Measurements from ENCODE around the gene DIS3L2. TPM values are rescaled to one million over a fixed set of nuclear protein-coding genes. Genes with fewer than 3 reads are reported as not detected.

The DIS3L2 gene
- total RNA-seq, 1 donor from 2014 or later, result 34.3 TPM

GRCh38 chr2:231926761-231927565 is 34.5 kb upstream of the DIS3L2 start:
- Mint-ChIP-seq H3K4me3 (ENCODE audit: unreplicated experiment) (peak overlapping the region; percentile 53), H3K9me3 (ENCODE audit: unreplicated experiment) (no peaks in the 10 kb centered on the region), H3K27me3 (ENCODE audit: unreplicated experiment) (peaks cover 74% of the 10 kb centered on the region), H3K27ac (ENCODE audit: unreplicated experiment) (no peak overlapping the region), H3K4me1 (ENCODE audit: unreplicated experiment) (peaks cover 6% of the 10 kb centered on the region), H3K36me3 (ENCODE audit: unreplicated experiment) (no peaks in the 10 kb centered on the region)
- no peak for TF ChIP-seq CTCF (IDR thresholded peaks at IDR 0.05)
- no peak for DNase-seq (ENCODE audit: extremely low spot score, unreplicated experiment)

GRCh38 chr2:231927566-231927890 is 34.0 kb upstream of the DIS3L2 start:
- Mint-ChIP-seq H3K36me3 (ENCODE audit: unreplicated experiment) (no peaks in the 10 kb centered on the region), H3K4me3 (ENCODE audit: unreplicated experiment) (no peak overlapping the region), H3K9me3 (ENCODE audit: unreplicated experiment) (no peaks in the 10 kb centered on the region), H3K4me1 (ENCODE audit: unreplicated experiment) (peaks cover 6% of the 10 kb centered on the region), H3K27me3 (ENCODE audit: unreplicated experiment) (peaks cover 72% of the 10 kb centered on the region), H3K27ac (ENCODE audit: unreplicated experiment) (no peak overlapping the region)
- DNase-seq (ENCODE audit: extremely low spot score, unreplicated experiment), result no peak
- TF ChIP-seq CTCF (IDR thresholded peaks at IDR 0.05), result no peak

GRCh38 chr2:231928481-231928880 is 33.0 kb upstream of the DIS3L2 start:
- no peaks in the 10 kb centered on the region for H3K36me3 Mint-ChIP-seq (ENCODE audit: unreplicated experiment)
- H3K9me3 Mint-ChIP-seq (ENCODE audit: unreplicated experiment), result no peaks in the 10 kb centered on the region
- H3K27me3 Mint-ChIP-seq (ENCODE audit: unreplicated experiment), result peaks cover 72% of the 10 kb centered on the region
- no peak for TF ChIP-seq CTCF (IDR thresholded peaks at IDR 0.05)
- H3K4me1 Mint-ChIP-seq (ENCODE audit: unreplicated experiment), result peaks cover 6% of the 10 kb centered on the region
- peak; percentile 77 for DNase-seq (ENCODE audit: extremely low spot score, unreplicated experiment)
- no peak overlapping the region for H3K4me3 Mint-ChIP-seq (ENCODE audit: unreplicated experiment)
- H3K27ac Mint-ChIP-seq (ENCODE audit: unreplicated experiment), result no peak overlapping the region

GRCh38 chr2:231928901-231929725 is 32.4 kb upstream of the DIS3L2 start:
- peaks cover 6% of the 10 kb centered on the region for H3K4me1 Mint-ChIP-seq (ENCODE audit: unreplicated experiment)
- DNase-seq (ENCODE audit: extremely low spot score, unreplicated experiment), result peak; percentile 65
- TF ChIP-seq CTCF (IDR thresholded peaks at IDR 0.05), result no peak
- H3K4me3 Mint-ChIP-seq (ENCODE audit: unreplicated experiment), result no peak overlapping the region
- H3K27me3 Mint-ChIP-seq (ENCODE audit: unreplicated experiment), result peaks cover 65% of the 10 kb centered on the region
- H3K27ac Mint-ChIP-seq (ENCODE audit: unreplicated experiment), result no peak overlapping the region
- no peaks in the 10 kb centered on the region for H3K9me3 Mint-ChIP-seq (ENCODE audit: unreplicated experiment)
- no peaks in the 10 kb centered on the region for H3K36me3 Mint-ChIP-seq (ENCODE audit: unreplicated experiment)

- Mint-ChIP-seq H3K4me1 (ENCODE audit: unreplicated experiment) (peaks cover 5% of the 10 kb centered on the region), H3K9me3 (ENCODE audit: unreplicated experiment) (no peaks in the 10 kb centered on the region), H3K27me3 (ENCODE audit: unreplicated experiment) (peaks cover 56% of the 10 kb centered on the region), H3K27ac (ENCODE audit: unreplicated experiment) (no peak overlapping the region), H3K4me3 (ENCODE audit: unreplicated experiment) (no peak overlapping the region), H3K36me3 (ENCODE audit: unreplicated experiment) (no peaks in the 10 kb centered on the region)
- DNase-seq (ENCODE audit: extremely low spot score, unreplicated experiment), result peak; percentile 82
- peak; percentile 27 for TF ChIP-seq CTCF (IDR thresholded peaks at IDR 0.05)
Observed at GRCh38 chr2:231929961-231930592, 31.4 kb upstream of the DIS3L2 start.
